ENCODE results near the gene MTFR1L.

GRCh38 chr1:25809283-25809926 is 10.3 kb upstream of the MTFR1L start:
- no peak for TF ChIP-seq POLR2A (IDR thresholded peaks at IDR 0.05)
- TF ChIP-seq CTCF (IDR thresholded peaks at IDR 0.05) = no peak

All from heart left ventricle (tissue), 13 donors.